Measurements from ENCODE around the gene CBX4.

CBX4 gene

DNA sequence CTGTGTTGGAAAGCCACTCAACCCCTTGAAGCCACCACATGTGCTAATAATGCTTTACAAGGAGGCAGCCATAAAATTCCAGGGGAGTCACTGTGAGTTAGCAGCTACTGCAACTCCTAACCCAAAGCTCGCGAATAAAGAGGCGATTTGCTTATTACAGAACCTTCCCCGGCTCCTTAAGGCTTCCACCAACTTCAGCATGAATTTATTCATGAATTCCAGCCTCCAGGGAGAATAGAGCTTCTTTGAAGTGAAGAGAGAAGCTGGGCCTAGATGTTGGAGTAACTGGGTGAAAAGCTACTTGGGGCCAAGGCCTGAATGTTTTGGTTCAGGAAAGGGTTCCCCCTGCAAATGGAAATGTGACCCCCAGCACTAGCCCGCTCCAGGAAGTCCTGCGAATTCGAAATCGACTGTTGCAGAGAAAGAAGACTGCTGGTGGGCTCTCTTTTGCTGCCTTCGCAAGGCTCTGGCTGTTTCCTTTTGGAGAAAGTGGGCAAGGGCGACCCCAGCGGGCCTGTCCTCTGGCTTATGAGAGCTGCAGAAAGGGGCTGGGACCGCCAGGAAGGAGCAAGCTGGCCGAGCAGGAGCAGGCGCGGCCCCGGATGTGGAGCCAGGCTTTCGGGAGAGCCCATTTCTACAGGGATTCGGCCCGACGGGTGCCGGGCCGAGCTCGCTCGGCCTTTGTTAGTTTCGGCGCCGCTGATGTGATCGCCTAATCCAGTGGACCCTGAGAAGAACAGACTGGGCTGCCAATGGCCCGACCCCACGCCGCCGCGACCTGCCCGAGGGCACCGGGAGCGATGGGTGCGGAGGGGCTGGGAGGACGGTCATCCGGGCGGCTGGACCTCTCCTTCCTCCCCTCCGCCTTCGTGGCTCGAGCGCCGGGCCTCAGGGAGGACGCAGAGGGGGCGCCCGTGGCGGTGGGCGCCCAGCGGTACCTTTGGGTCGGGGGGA lies 50.0 kb downstream of the CBX4 start:
- no peak overlapping the region for H3K4me3 ChIP-seq (ENCODE audit: low read length)
- no peak for DNase-seq (ENCODE audit: low read depth)
- no peak for TF ChIP-seq CTCF (conservative IDR thresholded peaks at IDR 0.05; ENCODE audit: low read length)

GRCh38 chr17:79788455-79788854 lies 50.8 kb downstream of the CBX4 start:
- no peak for TF ChIP-seq CTCF (conservative IDR thresholded peaks at IDR 0.05; ENCODE audit: low read length)
- no peak for DNase-seq (ENCODE audit: low read depth)
- H3K4me3 ChIP-seq (ENCODE audit: low read length) = no peak overlapping the region

DNA sequence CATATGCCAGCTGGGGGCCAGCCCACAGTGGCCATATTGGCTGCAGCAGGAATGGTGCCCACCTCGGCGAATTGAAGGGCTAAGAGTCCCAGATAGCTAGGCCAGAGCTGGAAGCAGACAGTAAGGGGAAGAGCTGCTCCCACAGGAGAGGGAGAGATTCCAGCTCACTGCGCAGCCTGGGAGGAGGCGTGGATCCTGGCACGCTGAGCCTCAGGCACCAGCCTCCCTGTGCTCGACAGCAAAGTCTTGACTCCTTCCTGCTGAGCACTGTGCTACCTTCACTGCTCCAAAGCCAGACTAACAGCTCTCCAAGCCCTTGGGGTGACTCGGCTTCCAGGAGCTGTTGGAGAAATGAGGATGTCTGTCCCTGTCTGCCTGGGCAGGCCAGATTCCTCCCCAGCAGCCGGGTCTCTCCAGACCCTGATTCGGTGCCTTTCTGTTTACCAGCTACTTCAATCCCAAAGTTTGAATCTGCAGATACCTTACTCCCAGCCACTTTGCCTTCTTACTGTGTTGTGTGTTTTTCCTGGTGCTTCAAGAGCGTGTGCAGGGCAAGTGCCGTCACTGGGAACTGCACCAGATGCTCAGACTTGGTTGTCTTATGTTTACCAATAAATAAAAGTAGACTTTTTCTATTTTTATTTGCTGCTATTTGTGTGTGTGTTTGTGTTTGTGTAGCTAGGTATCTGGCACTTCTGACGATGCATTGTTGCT lies 52.2 kb downstream of the CBX4 start:
- no peak overlapping the region for H3K4me3 ChIP-seq (ENCODE audit: low read length)
- no peak for DNase-seq (ENCODE audit: low read depth)
- no peak for TF ChIP-seq CTCF (conservative IDR thresholded peaks at IDR 0.05; ENCODE audit: low read length)

GRCh38 chr17:79785900-79786810 lies 53.1 kb downstream of the CBX4 start:
- no peak for DNase-seq (ENCODE audit: low read depth)
- no peak for TF ChIP-seq CTCF (conservative IDR thresholded peaks at IDR 0.05; ENCODE audit: low read length)
- no peak overlapping the region for H3K4me3 ChIP-seq (ENCODE audit: low read length)

DNA sequence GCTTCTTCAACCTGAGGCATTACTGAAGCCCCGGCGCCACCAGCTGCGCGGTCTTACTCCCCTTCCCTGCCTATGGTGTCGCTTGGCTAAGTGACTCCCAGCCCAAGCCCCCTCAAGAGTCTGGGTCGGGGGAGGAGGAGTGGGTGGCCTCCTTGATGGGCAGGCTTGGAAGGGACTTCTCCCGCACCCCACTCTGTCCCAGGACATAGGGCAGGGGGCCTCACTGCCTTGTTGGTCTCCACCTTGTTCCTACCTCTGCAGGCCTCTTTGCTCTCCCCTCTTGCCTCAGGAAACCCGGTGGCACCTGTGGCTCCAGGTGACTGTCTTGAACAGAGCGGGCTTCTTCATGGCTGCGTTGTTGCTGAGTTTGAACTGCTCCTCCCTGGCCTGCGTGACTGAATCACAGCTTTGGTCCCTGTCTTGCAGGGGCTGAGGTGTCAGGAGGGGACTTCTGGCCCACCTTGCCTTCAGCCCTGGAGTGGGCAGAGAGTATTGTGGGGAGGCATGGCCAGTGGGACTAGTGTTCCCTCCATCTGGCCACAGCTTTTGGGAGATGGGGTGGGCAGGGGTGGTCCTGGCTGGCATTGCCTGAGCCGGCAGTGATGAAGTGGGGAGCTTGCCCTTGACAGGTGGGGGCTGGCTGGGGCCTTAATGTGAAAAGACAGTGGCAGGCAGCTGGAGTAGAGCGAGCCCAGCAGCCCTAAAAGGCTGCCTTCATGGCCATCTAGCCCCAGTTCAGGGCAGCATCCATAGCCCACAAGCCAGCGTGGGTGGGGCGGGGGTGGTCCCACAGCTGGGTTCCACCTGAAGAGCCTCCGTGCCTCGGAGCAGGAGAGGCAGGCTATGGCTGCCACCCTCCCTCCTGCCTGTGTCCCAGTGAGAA lies 54.0 kb downstream of the CBX4 start:
- TF ChIP-seq CTCF (conservative IDR thresholded peaks at IDR 0.05; ENCODE audit: low read length) = no peak
- no peak overlapping the region for H3K4me3 ChIP-seq (ENCODE audit: low read length)
- no peak for DNase-seq (ENCODE audit: low read depth)
